GM23338 (cell line): Measurements from ENCODE around the gene INTS6. TPM values are rescaled to one million over a fixed set of nuclear protein-coding genes. Genes with fewer than 3 reads are reported as not detected.

Source experiments
- ATAC-seq: fragments of 200-7000 bp; cut with Tn5 transposase; 3 replicates; pipeline ENCODE4 v1.9.1; 2020
- DNase-seq: peaks from one replicate; pipeline ENCODE4 v3.0.0-alpha.2; 2015; ENCODE audit warnings: low spot score
- H2AFZ ChIP-seq: fragments of 200-600 bp; sonication (generic); 2 replicates; pipeline ENCODE4 v1.8.0; 2016; ENCODE audit warnings: antibody characterized with exemption, mild to moderate bottlenecking, moderate library complexity
- H3F3A ChIP-seq: fragments of 200-600 bp; sonication (generic); replicated peaks from 2 replicates; pipeline ENCODE4 v1.8.0; 2017; ENCODE audit warnings: antibody characterized with exemption, mixed run types, low read depth
- H3K27ac ChIP-seq: fragments of 200-600 bp; sonication (generic); 2 replicates; pipeline ENCODE4 v1.6.1; 2016; ENCODE audit warnings: low read depth
- H3K27me3 ChIP-seq: fragments of 200-600 bp; sonication (generic); 2 replicates; pipeline ENCODE4 v1.8.0; 2016; ENCODE audit warnings: mild to moderate bottlenecking, mixed run types, moderate library complexity; ENCODE audit not compliant: insufficient read depth
- H3K36me3 ChIP-seq: fragments of 200-600 bp; sonication (generic); 2 replicates; pipeline ENCODE4 v1.8.0; 2016; ENCODE audit warnings: mild to moderate bottlenecking; ENCODE audit not compliant: insufficient read depth
- H3K4me1 ChIP-seq: fragments of 200-600 bp; sonication (generic); 2 replicates; pipeline ENCODE4 v1.8.0; 2016; ENCODE audit warnings: mild to moderate bottlenecking, moderate library complexity; ENCODE audit not compliant: insufficient read depth
- H3K4me2 ChIP-seq: fragments of 200-600 bp; sonication (generic); 2 replicates; pipeline ENCODE4 v1.7.1; 2017; ENCODE audit warnings: mixed run types
- H3K4me3 ChIP-seq: fragments of 200-600 bp; sonication (generic); 2 replicates; pipeline ENCODE4 v1.6.1; 2016; ENCODE audit warnings: mixed run types
- H3K79me2 ChIP-seq: fragments of 200-600 bp; sonication (generic); replicated peaks from 2 replicates; pipeline ENCODE4 v1.8.0; 2017; ENCODE audit warnings: mild to moderate bottlenecking; ENCODE audit not compliant: insufficient read depth
- H3K9me2 ChIP-seq: fragments of 200-600 bp; sonication (generic); 2 replicates; pipeline ENCODE4 v1.8.0; 2017; ENCODE audit not compliant: insufficient read depth
- H4K20me1 ChIP-seq: fragments of 200-600 bp; sonication (generic); replicated peaks from 2 replicates; pipeline ENCODE4 v1.8.0; 2017; ENCODE audit warnings: mild to moderate bottlenecking; ENCODE audit not compliant: insufficient read depth
- H3K27ac Mint-ChIP-seq: 2 replicates; pipeline ENCODE4 v1.8.0; 2020; ENCODE audit warnings: inconsistent platforms, mild to moderate bottlenecking, moderate library complexity, mixed read lengths
- H3K27me3 Mint-ChIP-seq: 3 replicates; pipeline ENCODE4 v1.8.0; 2022; ENCODE audit warnings: low read depth, mild to moderate bottlenecking, moderate library complexity, mixed read lengths, inconsistent platforms; ENCODE audit not compliant: insufficient read depth, poor library complexity
- H3K36me3 Mint-ChIP-seq: 3 replicates; pipeline ENCODE4 v1.8.0; 2021; ENCODE audit warnings: low read depth, mild to moderate bottlenecking, inconsistent platforms, moderate library complexity, mixed read lengths
- H3K4me1 Mint-ChIP-seq: 3 replicates; pipeline ENCODE4 v1.8.0; 2020; ENCODE audit warnings: mild to moderate bottlenecking, inconsistent platforms, mixed read lengths
- H3K4me3 Mint-ChIP-seq: 3 replicates; pipeline ENCODE4 v1.8.0; 2021; ENCODE audit warnings: moderate library complexity, mild to moderate bottlenecking, inconsistent platforms, mixed read lengths
- H3K9me3 Mint-ChIP-seq: 3 replicates; pipeline ENCODE4 v1.8.0; 2020; ENCODE audit warnings: moderate library complexity, mild to moderate bottlenecking, inconsistent platforms, mixed read lengths
- CREB1 ChIP-seq: fragments of 250-450 bp; sonication (Bioruptor Pico); IDR thresholded peaks from 2 replicates; pipeline ENCODE4 v1.5.0; 2020; ENCODE audit warnings: low read depth, mild to moderate bottlenecking, moderate library complexity
- ETS1 ChIP-seq: IDR thresholded peaks from 2 replicates; pipeline ENCODE4 v1.6.1; 2016; ENCODE audit warnings: antibody characterized with exemption
- EZH2 ChIP-seq: fragments of 200-600 bp; sonication (generic); IDR thresholded peaks from one replicate; pipeline ENCODE4 v1.8.0; 2017; ENCODE audit warnings: antibody characterized with exemption, mild to moderate bottlenecking, low read depth; ENCODE audit not compliant: unreplicated experiment
- POLR2AphosphoS5 ChIP-seq: IDR thresholded peaks from 2 replicates; pipeline ENCODE4 v1.6.1; 2016; ENCODE audit warnings: antibody characterized with exemption, low read depth
- ZNF114 ChIP-seq: fragments of 250-450 bp; sonication (Bioruptor Pico); IDR thresholded peaks from 2 replicates; pipeline ENCODE4 v1.5.0; 2020; ENCODE audit warnings: mild to moderate bottlenecking, moderate library complexity
- ZNF331 ChIP-seq: fragments of 250-450 bp; sonication (Bioruptor Pico); IDR thresholded peaks from 2 replicates; pipeline ENCODE4 v1.5.0; 2020; ENCODE audit warnings: low read depth, mild to moderate bottlenecking, moderate library complexity
- polyA plus RNA-seq: library from polyadenylated mRNA; unstranded; fragments of >200 nt; fragmentation: Nextera tagmentation; extraction: Ambion mirVana; gene quantifications from 2 replicates; pipeline ENCODE4 v1.2.1, GENCODE V29; 2016
- total RNA-seq: library from RNA; depleted of rRNA; stranded (reverse); fragments of >200 nt; shearing (Covaris generic); gene quantifications from 2 replicates; pipeline ENCODE4 v1.2.3, GENCODE V29; 2014
- TF ChIP-seq, protein P1 (sequence below), 2 experiments: fragments of 200-600 bp in 1 of 2; sonication (generic) in 1 of 2; conservative IDR thresholded peaks; 2 replicates each; pipeline versions ENCODE4 v1.5.1 to v1.6.1; 2016 to 2017; ENCODE audit warnings: antibody characterized with exemption in 2 of 2, low read depth in 2 of 2, mild to moderate bottlenecking in 2 of 2, moderate library complexity in 1 of 2
- TF ChIP-seq, protein P2 (sequence below): IDR thresholded peaks from one replicate; pipeline ENCODE4 v1.6.1; 2018; ENCODE audit warnings: antibody characterized with exemption; ENCODE audit not compliant: unreplicated experiment

INTS6 gene
- total and polyA plus RNA-seq, 2 experiments from 2014 or later = 24.8 to 38.6 TPM

DNA sequence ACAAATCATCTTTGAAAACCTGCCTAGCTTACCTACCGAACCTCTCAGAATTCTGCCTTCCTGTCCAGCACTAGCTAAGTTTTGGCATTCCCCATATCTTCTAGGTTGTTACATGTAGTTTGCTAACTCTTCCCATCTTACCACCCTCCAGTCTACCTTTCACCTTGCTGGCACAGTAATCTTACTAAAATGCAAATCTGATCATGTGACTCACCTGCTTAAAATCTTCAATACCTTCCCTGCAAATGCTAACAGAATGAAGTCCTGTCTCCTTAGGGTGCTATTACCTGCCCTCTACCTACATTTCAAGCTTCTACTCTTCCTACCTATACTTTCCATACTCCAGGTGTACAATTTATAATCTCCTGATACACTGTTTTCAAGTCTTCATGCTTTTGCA, 30.4 kb downstream of the INTS6 start (continued):
- no peak for TF ChIP-seq ETS1
- TF ChIP-seq, protein P1, sequence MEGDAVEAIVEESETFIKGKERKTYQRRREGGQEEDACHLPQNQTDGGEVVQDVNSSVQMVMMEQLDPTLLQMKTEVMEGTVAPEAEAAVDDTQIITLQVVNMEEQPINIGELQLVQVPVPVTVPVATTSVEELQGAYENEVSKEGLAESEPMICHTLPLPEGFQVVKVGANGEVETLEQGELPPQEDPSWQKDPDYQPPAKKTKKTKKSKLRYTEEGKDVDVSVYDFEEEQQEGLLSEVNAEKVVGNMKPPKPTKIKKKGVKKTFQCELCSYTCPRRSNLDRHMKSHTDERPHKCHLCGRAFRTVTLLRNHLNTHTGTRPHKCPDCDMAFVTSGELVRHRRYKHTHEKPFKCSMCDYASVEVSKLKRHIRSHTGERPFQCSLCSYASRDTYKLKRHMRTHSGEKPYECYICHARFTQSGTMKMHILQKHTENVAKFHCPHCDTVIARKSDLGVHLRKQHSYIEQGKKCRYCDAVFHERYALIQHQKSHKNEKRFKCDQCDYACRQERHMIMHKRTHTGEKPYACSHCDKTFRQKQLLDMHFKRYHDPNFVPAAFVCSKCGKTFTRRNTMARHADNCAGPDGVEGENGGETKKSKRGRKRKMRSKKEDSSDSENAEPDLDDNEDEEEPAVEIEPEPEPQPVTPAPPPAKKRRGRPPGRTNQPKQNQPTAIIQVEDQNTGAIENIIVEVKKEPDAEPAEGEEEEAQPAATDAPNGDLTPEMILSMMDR (conservative IDR thresholded peaks at IDR 0.05; ENCODE audit: low read depth in 2 of 2) = no peak
- TF ChIP-seq, protein P2, sequence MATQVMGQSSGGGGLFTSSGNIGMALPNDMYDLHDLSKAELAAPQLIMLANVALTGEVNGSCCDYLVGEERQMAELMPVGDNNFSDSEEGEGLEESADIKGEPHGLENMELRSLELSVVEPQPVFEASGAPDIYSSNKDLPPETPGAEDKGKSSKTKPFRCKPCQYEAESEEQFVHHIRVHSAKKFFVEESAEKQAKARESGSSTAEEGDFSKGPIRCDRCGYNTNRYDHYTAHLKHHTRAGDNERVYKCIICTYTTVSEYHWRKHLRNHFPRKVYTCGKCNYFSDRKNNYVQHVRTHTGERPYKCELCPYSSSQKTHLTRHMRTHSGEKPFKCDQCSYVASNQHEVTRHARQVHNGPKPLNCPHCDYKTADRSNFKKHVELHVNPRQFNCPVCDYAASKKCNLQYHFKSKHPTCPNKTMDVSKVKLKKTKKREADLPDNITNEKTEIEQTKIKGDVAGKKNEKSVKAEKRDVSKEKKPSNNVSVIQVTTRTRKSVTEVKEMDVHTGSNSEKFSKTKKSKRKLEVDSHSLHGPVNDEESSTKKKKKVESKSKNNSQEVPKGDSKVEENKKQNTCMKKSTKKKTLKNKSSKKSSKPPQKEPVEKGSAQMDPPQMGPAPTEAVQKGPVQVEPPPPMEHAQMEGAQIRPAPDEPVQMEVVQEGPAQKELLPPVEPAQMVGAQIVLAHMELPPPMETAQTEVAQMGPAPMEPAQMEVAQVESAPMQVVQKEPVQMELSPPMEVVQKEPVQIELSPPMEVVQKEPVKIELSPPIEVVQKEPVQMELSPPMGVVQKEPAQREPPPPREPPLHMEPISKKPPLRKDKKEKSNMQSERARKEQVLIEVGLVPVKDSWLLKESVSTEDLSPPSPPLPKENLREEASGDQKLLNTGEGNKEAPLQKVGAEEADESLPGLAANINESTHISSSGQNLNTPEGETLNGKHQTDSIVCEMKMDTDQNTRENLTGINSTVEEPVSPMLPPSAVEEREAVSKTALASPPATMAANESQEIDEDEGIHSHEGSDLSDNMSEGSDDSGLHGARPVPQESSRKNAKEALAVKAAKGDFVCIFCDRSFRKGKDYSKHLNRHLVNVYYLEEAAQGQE = no peak

GRCh38 chr13:51420681-51421490, 31.9 kb downstream of the INTS6 start:
- no peaks in the 10 kb centered on the region for H3K27me3 ChIP-seq
- H3K36me3 ChIP-seq = peaks cover 6% of the 10 kb centered on the region; the same call in 1 of the 2 replicates
- no peak for ATAC-seq
- H3K9me3 Mint-ChIP-seq = peaks cover 16% of the 10 kb centered on the region
- H3K27me3 Mint-ChIP-seq = peaks cover 2% of the 10 kb centered on the region
- no peak for DNase-seq
- H3K79me2 ChIP-seq = peaks cover 96% of the 10 kb centered on the region
- 0 out of 2 replicates have a peak overlapping the region, but pooled peaks have one; percentile 11 for H3K27ac ChIP-seq
- no peak overlapping the region for H3K4me3 ChIP-seq
- no peak overlapping the region for H2AFZ ChIP-seq
- no peaks in the 10 kb centered on the region for H3K9me2 ChIP-seq
- peaks cover 39% of the 10 kb centered on the region for H3K4me1 Mint-ChIP-seq
- H3F3A ChIP-seq = no peaks in the 10 kb centered on the region; the same call in 1 of the 2 replicates
- no peaks in the 10 kb centered on the region for H4K20me1 ChIP-seq
- H3K4me3 Mint-ChIP-seq = no peak overlapping the region
- peak overlapping the region; percentile 76 for H3K27ac Mint-ChIP-seq
- no peak overlapping the region for H3K4me2 ChIP-seq
- peaks cover 42% of the 10 kb centered on the region for H3K4me1 ChIP-seq
- peaks cover 39% of the 10 kb centered on the region for H3K36me3 Mint-ChIP-seq
- TF ChIP-seq CREB1 (CRISPR knock-in tag) (no peak), POLR2AphosphoS5 (no peak), ETS1 (no peak), ZNF114 (no peak), EZH2 (no peak), ZNF331 (CRISPR knock-in tag) (no peak)
- TF ChIP-seq, protein P1 (conservative IDR thresholded peaks at IDR 0.05; ENCODE audit: low read depth in 2 of 2) = no peak
